Activated B cell treated with CpG ODN at 0.5 μM for 24 hours (primary cell): ENCODE data around the gene LAPTM4A. TPM values are rescaled to one million over a fixed set of nuclear protein-coding genes. Genes with fewer than 3 reads are reported as not detected.

Source experiments
- ATAC-seq: fragments of 200-7000 bp; cut with Tn5 transposase; one replicate; pipeline ENCODE4 v1.10.0; 2021; ENCODE audit warnings: low read depth, mild to moderate bottlenecking, moderate library complexity
- CTCF ChIA-PET: fragments of 350-600 bp; sonication (Branson Sonifier 250); formaldehyde crosslinking; loops from one replicate; lab custom pipeline; 2021; ENCODE audit warnings: antibody characterized with exemption; lab: Charles Lee
- POLR2A ChIA-PET: fragments of 350-600 bp; sonication (Branson Sonifier 250); formaldehyde crosslinking; loops from one replicate; lab custom pipeline; 2021; ENCODE audit warnings: antibody characterized with exemption; lab: Charles Lee
- DNase-seq: peaks from one replicate; pipeline ENCODE4 v3.0.0; 2022
- H3K27ac Mint-ChIP-seq: one replicate; pipeline ENCODE4 v1.8.0; 2020; ENCODE audit warnings: mixed read lengths
- H3K27me3 Mint-ChIP-seq: one replicate; pipeline ENCODE4 v1.8.0; 2021; ENCODE audit warnings: mixed read lengths
- H3K36me3 Mint-ChIP-seq: one replicate; pipeline ENCODE4 v1.8.0; 2021; ENCODE audit warnings: low read depth, mixed read lengths
- H3K4me1 Mint-ChIP-seq: one replicate; pipeline ENCODE4 v1.8.0; 2021; ENCODE audit warnings: mixed read lengths
- H3K4me3 Mint-ChIP-seq: one replicate; pipeline ENCODE4 v1.8.0; 2020; ENCODE audit warnings: mild to moderate bottlenecking, mixed read lengths
- H3K9me3 Mint-ChIP-seq: one replicate; pipeline ENCODE4 v1.8.0; 2020; ENCODE audit warnings: mixed read lengths
- CTCF ChIP-seq: fragments of 200-600 bp; IDR thresholded peaks from one replicate; pipeline ENCODE4 v1.8.0; 2022; ENCODE audit warnings: antibody characterized with exemption, mild to moderate bottlenecking
- intact Hi-C: fragments of 100-400 bp; cut with micrococcal nuclease; formaldehyde crosslinking; loops from one replicate; pipeline ENCODE4 v1.15.1; 2024
- total RNA-seq: library from RNA; stranded (reverse); gene quantifications from 2 replicates; pipeline ENCODE4 v1.2.3, GENCODE V29; 2022

Gene LAPTM4A
- total RNA-seq, 1 donor from 2014 or later = 47.2 TPM

GRCh38 chr2:20050646-20051531 lies 539 bp downstream of the LAPTM4A start:
- Mint-ChIP-seq H3K4me3 (no peak overlapping the region), H3K4me1 (peaks cover 30% of the 10 kb centered on the region), H3K27me3 (peaks cover 13% of the 10 kb centered on the region), H3K36me3 (peaks cover 14% of the 10 kb centered on the region), H3K9me3 (no peaks in the 10 kb centered on the region), H3K27ac (no peak overlapping the region)
- intact Hi-C loops = loop anchor here (1.0 to 5.0 kb wide), 8 partner anchors 36 to 772 kb away; partner anchors contain the start of genes HS1BP3, LDAH, PUM2 and TTC32
- no peak for TF ChIP-seq CTCF
- CTCF ChIA-PET = interaction anchor here (1.1 to 4.1 kb wide), 3 partner anchors 16 to 95 kb away, joined by 3 to 18 read pairs (median 8); no protein-coding TSS in a partner anchor
- DNase-seq = peak; percentile 32
- POLR2A ChIA-PET = interaction anchor here (0.7 to 2.4 kb wide), 16 partner anchors 7 to 1490 kb away, joined by 3 to 20 read pairs (median 5); partner anchors contain the start of genes RDH14, RHOB, TTC32 and WDR35
- ATAC-seq = peak; percentile 16

GRCh38 chr2:20050104-20050645 lies 1.3 kb downstream of the LAPTM4A start:
- peaks cover 7% of the 10 kb centered on the region for H3K27me3 Mint-ChIP-seq
- H3K4me1 Mint-ChIP-seq = peaks cover 35% of the 10 kb centered on the region
- ATAC-seq = peak; percentile 35
- DNase-seq = no peak
- peaks cover 19% of the 10 kb centered on the region for H3K36me3 Mint-ChIP-seq
- POLR2A ChIA-PET = interaction anchor here (1.7 to 2.2 kb wide), 3 partner anchors 14 to 149 kb away, joined by 6 to 11 read pairs (median 8); partner anchors contain the start of gene TTC32
- no peaks in the 10 kb centered on the region for H3K9me3 Mint-ChIP-seq
- no peak overlapping the region for H3K27ac Mint-ChIP-seq
- no peak for TF ChIP-seq CTCF
- intact Hi-C loops = loop anchor here (1.0 to 5.0 kb wide), 6 partner anchors 35 to 773 kb away; partner anchors contain the start of genes HS1BP3, LDAH and PUM2
- no peak overlapping the region for H3K4me3 Mint-ChIP-seq
- CTCF ChIA-PET = interaction anchor here (1.1 to 4.1 kb wide), 3 partner anchors 15 to 94 kb away, joined by 3 to 18 read pairs (median 8); no protein-coding TSS in a partner anchor

- CTCF ChIA-PET = interaction anchor here (1.1 to 4.1 kb wide), 3 partner anchors 15 to 94 kb away, joined by 3 to 18 read pairs (median 8); no protein-coding TSS in a partner anchor
These were observed 1.8 kb downstream of the LAPTM4A start for GRCh38 chr2:20049637-20050036.

More at GRCh38 chr2:20049637-20050036, 1.8 kb downstream of the LAPTM4A start:
- DNase-seq (no peak), ATAC-seq (no peak)
- H3K9me3 Mint-ChIP-seq = no peaks in the 10 kb centered on the region
- H3K27ac Mint-ChIP-seq = no peak overlapping the region
- POLR2A ChIA-PET = interaction anchor here (0.6 to 2.1 kb wide), 2 partner anchors 13 to 397 kb away, joined by 3 to 6 read pairs; partner anchors contain the start of gene RHOB
- TF ChIP-seq CTCF = no peak
- peaks cover 2% of the 10 kb centered on the region for H3K27me3 Mint-ChIP-seq
- peaks cover 35% of the 10 kb centered on the region for H3K4me1 Mint-ChIP-seq
- H3K36me3 Mint-ChIP-seq = peaks cover 21% of the 10 kb centered on the region
- H3K4me3 Mint-ChIP-seq = no peak overlapping the region
- intact Hi-C loops = loop anchor here (1.0 to 5.0 kb wide), 7 partner anchors 13 to 773 kb away; partner anchors contain the start of genes HS1BP3, LDAH and PUM2
